HEK293 (cell line): ENCODE measurements around the gene CD2BP2.
"Not testable (repeated sequence)": the region's sequence is repeated elsewhere in the genome, so short reads cannot be mapped to it uniquely, and the experiment has no call there.

Experiments
- CTCF ChIP-seq: fragments of 450-650 bp; formaldehyde crosslinking; IDR thresholded peaks from 2 replicates; pipeline ENCODE4 v1.5.1; 2016; ENCODE audit warnings: missing biosample characterization, missing genetic modification characterization
- INSM2 ChIP-seq: fragments of 450-650 bp; formaldehyde crosslinking; IDR thresholded peaks from 2 replicates; pipeline ENCODE4 v1.5.1; 2016; ENCODE audit warnings: missing biosample characterization, missing genetic modification characterization
- KLF1 ChIP-seq: fragments of 450-650 bp; formaldehyde crosslinking; IDR thresholded peaks from 2 replicates; pipeline ENCODE4 v1.5.1; 2016; ENCODE audit warnings: missing biosample characterization, missing genetic modification characterization
- TRIM28 ChIP-seq: IDR thresholded peaks from 2 replicates; pipeline ENCODE4 v1.6.1; 2011; ENCODE audit warnings: low read length, control low read depth, borderline replicate concordance
- YY1 ChIP-seq: fragments of 450-650 bp; formaldehyde crosslinking; IDR thresholded peaks from 2 replicates; pipeline ENCODE4 v1.5.1; 2018; ENCODE audit warnings: missing biosample characterization, missing genetic modification characterization
- ZBTB11 ChIP-seq: fragments of 450-650 bp; formaldehyde crosslinking; conservative IDR thresholded peaks from 2 replicates; pipeline ENCODE4 v1.5.1; 2016; ENCODE audit warnings: low read depth, missing biosample characterization, missing genetic modification characterization
- ZNF133 ChIP-seq: fragments of 450-650 bp; formaldehyde crosslinking; IDR thresholded peaks from 2 replicates; pipeline ENCODE4 v1.5.1; 2016; ENCODE audit warnings: missing biosample characterization, missing genetic modification characterization
- ZNF274 ChIP-seq, 2 experiments: fragments of 200-500 bp in 1 of 2; fragments of 450-650 bp in 1 of 2; sonication (Bioruptor generic) in 1 of 2; formaldehyde crosslinking in 1 of 2; IDR thresholded peaks; 2 replicates each; pipeline versions ENCODE4 v1.5.1 to v1.6.1; 2014 to 2016; ENCODE audit warnings: borderline replicate concordance in 1 of 2, inconsistent platforms in 1 of 2, low read length in 1 of 2, missing biosample characterization in 1 of 2, missing genetic modification characterization in 1 of 2
- ZNF324 ChIP-seq: fragments of 450-650 bp; formaldehyde crosslinking; IDR thresholded peaks from 2 replicates; pipeline ENCODE4 v1.5.1; 2016; ENCODE audit warnings: missing biosample characterization, missing genetic modification characterization
- ZNF350 ChIP-seq: fragments of 450-650 bp; formaldehyde crosslinking; IDR thresholded peaks from 2 replicates; pipeline ENCODE4 v1.5.0; 2017; ENCODE audit warnings: missing biosample characterization, mild to moderate bottlenecking, missing genetic modification characterization
- ZNF514 ChIP-seq: fragments of 450-650 bp; formaldehyde crosslinking; IDR thresholded peaks from 2 replicates; pipeline ENCODE4 v1.5.1; 2016; ENCODE audit warnings: missing biosample characterization, missing genetic modification characterization
- ZNF571 ChIP-seq: fragments of 450-650 bp; formaldehyde crosslinking; IDR thresholded peaks from 2 replicates; pipeline ENCODE4 v1.5.0; 2017; ENCODE audit warnings: missing biosample characterization, missing genetic modification characterization
- ZSCAN16 ChIP-seq: fragments of 450-650 bp; formaldehyde crosslinking; IDR thresholded peaks from 2 replicates; pipeline ENCODE4 v1.5.1; 2016; ENCODE audit warnings: missing biosample characterization, missing genetic modification characterization

- not testable (repeated sequence) for TF ChIP-seq CTCF (tag by site-specific recombination); ZBTB11; TRIM28; ZSCAN16 (tag by site-specific recombination); ZNF350 (tag by site-specific recombination); ZNF274 (IDR thresholded peaks at IDR 0.05; ENCODE audit: low read length); ZNF274 (tag by site-specific recombination; IDR thresholded peaks at IDR 0.05; ENCODE audit: borderline replicate concordance); YY1 (tag by site-specific recombination); KLF1 (tag by site-specific recombination); ZNF324; ZNF514 (tag by site-specific recombination); ZNF571 (tag by site-specific recombination); ZNF133 (tag by site-specific recombination); INSM2 (tag by site-specific recombination)
These were observed 13.1 kb downstream of the CD2BP2 start for GRCh38 chr16:30341971-30342370.
